Activated CD8-positive, alpha-beta memory T cell treated with anti-CD3 and anti-CD28 coated beads, Interleukin-2, amount 50 U/mL, for 4 hours (primary cell): ENCODE measurements around the gene SCAMP4.

Experiments
- DNase-seq: peaks from one replicate; pipeline ENCODE4 v3.0.0-alpha.2; 2020

Gene SCAMP4

DNA sequence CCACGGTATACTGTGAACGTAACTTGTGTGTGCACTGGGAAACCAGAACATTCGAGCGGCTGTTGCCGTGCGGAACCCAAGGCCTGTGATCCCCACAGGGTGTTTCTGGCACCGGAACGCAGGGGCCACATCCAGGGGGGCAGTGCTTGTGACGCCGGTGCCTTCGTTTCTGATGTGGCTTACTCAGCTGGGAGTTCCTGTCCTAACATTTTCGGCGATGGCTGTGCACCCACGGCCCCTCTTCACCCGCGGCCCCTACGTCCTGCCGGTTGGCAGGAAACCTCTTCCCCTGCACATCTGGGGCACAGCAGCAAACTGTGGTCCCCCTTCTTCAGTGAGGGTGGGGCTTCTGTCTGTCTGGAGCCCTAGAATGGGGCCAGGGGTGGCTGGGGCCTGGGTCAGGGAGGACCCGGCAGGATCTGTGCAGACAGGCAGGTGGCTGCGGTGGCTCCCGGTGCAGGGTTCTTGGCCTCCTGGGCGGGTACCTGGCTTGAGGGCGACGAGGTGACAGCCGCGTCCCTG is 61.9 kb downstream of the SCAMP4 start:
- DNase-seq, result no peak

DNA sequence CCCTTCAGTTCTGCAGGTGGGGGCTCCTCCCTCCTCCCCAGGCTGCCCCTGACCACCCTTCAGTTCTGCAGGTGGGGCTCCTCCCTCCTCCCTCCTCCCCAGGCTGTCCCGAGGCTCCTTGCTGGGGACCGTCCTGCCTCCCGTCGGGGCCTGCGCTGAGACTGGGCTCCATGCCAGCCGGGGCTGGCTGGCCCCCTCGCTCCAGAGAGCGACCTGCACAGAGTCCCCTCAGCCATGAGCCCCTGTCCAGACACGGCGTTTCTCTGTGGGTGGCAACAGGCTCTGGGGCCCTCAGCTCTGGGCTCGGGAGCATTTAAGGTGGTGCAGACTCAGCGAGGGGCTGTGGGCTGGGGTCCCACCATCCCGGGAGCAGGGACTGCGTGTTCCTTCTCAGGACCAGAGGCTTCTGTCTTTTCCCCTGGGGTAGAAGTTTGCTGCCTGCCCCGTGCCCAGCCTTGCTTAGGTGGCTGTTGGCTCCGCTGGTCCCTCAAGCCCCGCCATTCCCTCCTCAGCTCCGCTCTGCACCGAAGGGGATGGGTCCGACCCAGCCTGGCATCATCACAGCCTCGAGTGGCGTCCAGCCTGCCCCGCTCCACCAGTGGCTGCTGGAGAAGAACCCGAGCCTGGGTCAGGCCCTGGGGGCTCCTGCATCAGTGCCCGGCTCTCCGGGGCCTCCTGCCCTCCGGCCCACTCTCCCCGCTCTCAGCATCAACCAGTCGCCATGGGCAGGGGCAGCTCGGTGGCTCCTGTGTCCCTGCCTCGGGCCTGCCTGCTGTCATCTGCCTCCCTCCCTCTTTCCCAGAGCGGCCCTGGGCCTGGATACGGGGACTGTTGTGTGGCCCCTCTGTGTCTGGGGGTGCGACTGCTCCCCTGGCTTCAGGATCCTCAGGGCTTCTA is 63.3 kb downstream of the SCAMP4 start:
- DNase-seq, result no peak

DNA sequence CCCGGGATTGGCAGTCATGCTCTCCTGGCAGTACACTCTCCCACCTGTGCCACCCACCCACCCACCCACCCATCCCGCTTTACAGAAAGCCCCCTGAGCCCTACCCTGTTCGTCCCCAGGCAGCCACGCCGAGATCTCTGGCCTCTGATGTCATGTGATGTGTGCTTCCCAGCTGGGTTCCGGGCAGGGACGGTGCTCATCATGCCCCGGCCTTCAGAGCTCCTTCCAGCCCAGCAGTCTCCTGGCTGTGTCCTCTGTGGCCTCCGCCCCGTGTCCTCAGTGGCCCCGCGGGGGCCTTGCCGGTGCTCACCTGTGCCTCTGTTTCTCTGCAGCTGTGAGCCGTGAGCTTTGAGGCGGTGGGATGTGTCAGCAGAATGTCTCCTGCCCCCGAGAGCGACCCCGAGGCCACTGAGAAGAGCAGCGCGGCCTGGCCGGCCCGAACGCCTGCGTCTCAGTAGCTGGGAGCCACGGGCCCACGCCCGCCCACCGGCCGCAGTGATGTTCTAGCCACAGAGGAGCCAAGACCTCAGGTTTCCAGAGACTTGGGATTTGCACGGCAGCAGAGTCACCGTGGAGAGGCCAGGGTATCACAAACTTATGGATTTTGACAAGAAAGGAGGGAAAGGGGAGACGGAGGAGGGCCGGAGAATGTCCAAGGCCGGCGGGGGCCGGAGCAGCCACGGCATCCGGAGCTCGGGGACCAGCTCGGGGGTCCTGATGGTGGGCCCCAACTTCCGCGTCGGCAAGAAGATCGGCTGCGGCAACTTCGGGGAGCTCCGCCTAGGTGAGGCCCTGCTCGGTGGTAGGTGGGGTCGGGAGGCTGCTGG is 64.2 kb downstream of the SCAMP4 start:
- DNase-seq, result no peak

DNA sequence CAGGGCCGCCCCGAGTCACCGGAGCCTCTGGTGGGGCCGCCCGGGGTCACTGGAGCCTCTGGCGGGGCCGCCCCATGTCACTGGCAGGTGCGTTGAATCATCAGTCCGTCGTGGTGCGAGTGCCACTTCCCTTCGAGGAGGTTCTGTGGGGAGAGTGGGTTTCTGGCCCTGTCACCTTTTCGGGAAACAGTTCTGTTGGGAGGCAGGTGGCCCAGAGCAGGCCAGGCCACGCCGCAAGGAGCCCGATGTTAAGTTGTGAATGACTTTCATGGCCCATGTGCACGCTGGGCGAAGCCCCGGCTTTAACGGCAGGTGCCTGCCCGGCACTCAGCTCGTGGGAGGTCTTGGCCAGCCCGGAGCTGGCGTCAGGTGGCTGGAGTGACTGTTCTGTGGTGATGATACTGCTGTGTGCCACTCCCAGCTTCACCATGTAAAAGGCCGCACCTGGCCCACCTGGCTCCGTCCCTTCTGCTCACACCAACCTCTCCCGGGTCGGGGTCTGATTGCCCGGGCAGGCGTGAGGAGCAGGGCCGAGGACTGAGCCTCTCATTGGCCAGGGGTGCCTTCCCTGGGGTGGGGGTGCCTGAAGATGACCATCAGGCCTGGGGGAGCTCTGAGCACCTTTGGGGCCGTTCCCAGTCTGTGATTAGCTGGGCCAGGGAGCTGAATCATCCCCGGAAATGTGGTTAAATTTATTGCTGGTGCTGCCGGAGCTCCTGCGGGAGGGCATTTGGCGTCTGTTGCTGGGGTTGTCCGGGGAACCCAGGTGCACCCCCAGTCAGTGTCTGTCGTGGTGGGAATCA is 65.0 kb downstream of the SCAMP4 start:
- no peak for DNase-seq

DNA sequence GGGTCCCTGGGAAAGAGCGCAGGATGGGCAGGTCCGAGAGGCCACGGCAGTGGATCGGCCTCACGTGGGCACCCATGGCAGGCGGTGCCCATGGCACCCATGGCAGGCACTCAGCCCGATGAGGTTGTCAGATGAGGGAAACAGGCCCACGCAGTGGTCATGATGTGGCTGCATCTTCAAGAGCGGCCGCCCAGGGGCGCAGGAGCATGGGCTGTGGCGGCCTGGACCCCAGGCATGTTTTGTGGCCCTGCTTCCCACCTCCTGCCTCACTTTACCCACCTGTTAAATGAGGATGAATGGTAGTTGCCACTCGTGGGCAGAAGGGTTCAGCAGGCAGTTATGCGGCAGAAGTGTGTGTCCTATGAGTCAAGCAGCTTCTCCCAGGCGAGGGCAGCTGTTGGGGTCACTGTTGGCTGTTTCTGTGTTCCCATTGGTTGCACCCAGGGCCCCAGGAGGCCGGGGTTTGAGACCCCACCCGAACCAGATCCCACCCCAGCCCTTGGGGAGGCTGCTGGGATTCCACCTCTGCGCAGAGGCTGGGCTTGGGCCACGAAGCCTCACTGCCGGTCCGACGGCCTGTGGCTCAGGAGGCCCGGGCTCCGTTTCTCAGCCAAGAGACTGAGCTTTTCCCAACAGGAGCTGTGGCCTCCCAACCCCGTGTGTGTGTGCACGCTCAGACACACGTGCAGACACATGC is 65.8 kb downstream of the SCAMP4 start:
- DNase-seq, result no peak

DNA sequence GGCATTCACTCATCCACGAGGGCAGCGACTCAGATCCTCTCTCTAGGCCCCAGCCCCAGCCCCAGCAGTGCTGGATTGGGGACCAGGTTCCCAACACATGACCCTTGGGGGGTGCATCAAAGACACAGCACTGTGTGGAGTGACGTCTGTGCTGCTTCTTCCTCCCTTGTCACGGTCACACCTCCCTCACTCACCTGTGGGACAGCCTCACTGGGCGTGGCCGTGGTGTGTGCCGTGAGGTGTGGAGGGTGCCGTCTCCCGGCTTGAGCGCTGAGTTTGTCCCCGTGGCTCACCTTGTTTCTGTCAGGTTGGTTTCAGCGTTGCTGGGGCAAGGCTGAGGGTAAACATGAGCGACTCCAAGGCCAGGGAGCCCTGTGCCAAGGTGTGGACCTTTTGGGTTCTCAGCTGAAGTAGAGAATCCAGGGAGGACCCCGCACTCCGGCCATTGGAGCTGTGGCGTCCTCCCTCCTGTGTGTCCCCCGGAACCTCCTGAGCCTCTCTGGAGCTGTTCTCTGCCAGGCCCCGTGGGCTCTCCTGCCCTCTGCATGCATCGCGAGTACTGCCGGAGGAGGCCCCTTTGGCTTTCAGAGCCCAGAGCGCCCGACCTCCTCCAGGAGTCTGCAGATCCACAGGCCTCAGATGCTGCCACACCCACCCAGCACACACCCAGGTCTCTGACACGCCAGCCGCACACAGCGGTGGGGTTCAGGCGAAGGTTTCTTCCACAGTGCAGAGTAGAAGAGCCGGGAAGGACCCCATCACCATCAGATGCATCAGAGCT is 69.4 kb downstream of the SCAMP4 start:
- no peak for DNase-seq

DNA sequence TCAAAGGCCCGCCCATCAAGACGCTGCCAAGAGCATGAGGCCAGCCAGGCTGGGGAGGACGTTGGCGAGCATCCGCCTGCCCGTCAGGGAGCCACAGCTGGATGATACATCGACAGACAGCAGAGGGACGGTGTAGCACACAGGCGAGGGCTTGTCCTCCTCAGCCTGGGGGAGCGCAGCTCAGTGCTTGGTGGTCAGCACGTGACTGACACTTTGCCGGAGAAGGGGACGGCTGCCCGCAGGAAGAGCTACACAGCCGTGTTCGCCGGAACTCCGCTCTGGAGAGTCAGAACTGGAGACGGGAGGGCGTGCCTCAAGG is 69.9 kb downstream of the SCAMP4 start:
- DNase-seq, result no peak
